Activated naive CD8-positive, alpha-beta T cell treated with anti-CD3 and anti-CD28 coated beads, Interleukin-2, amount 50 U/mL, for 16 hours (primary cell): ENCODE measurements around the gene MVK.

Experiments
- DNase-seq: peaks from one replicate; pipeline ENCODE4 v3.0.0-alpha.2; 2020; ENCODE audit warnings: low read depth, low spot score

The MVK gene

GRCh38 chr12:109545826-109546225, 27.8 kb upstream of the MVK start:
- no peak for DNase-seq

GRCh38 chr12:109547286-109547685, 26.3 kb upstream of the MVK start:
- DNase-seq: no peak

GRCh38 chr12:109548258-109548657, 25.3 kb upstream of the MVK start:
- no peak for DNase-seq

- no peak for DNase-seq
These were observed 23.9 kb upstream of the MVK start for GRCh38 chr12:109549613-109550270.

- DNase-seq: no peak
These were observed 23.3 kb upstream of the MVK start for GRCh38 chr12:109550281-109550680.

- no peak for DNase-seq
These were observed 22.5 kb upstream of the MVK start for GRCh38 chr12:109551108-109551507.

- DNase-seq: no peak
These were observed 20.6 kb upstream of the MVK start for GRCh38 chr12:109552971-109553370.

GRCh38 chr12:109553483-109553882, 20.1 kb upstream of the MVK start:
- no peak for DNase-seq

GRCh38 chr12:109553906-109554500, 19.6 kb upstream of the MVK start:
- DNase-seq: no peak

- no peak for DNase-seq
These were observed 18.8 kb upstream of the MVK start for GRCh38 chr12:109554761-109555160.

GRCh38 chr12:109555431-109556315, 17.9 kb upstream of the MVK start:
- no peak for DNase-seq

GRCh38 chr12:109557200-109557599, 16.4 kb upstream of the MVK start:
- DNase-seq: no peak

GRCh38 chr12:109557805-109558204, 15.8 kb upstream of the MVK start:
- no peak for DNase-seq

GRCh38 chr12:109558374-109559199, 15.0 kb upstream of the MVK start:
- no peak for DNase-seq

- no peak for DNase-seq
These were observed 14.4 kb upstream of the MVK start for GRCh38 chr12:109559200-109559505.

- DNase-seq: no peak
These were observed 14.0 kb upstream of the MVK start for GRCh38 chr12:109559601-109560000.

GRCh38 chr12:109560867-109561710, 12.5 kb upstream of the MVK start:
- no peak for DNase-seq

- no peak for DNase-seq
These were observed 11.9 kb upstream of the MVK start for GRCh38 chr12:109561711-109562030.

GRCh38 chr12:109562871-109563270, 10.7 kb upstream of the MVK start:
- no peak for DNase-seq

- DNase-seq: no peak
These were observed 10.0 kb upstream of the MVK start for GRCh38 chr12:109563291-109564284.
